Measurements from ENCODE around the gene NECAB2.

GRCh38 chr16:84045001-84045817 is 77.2 kb downstream of the NECAB2 start:
- TF ChIP-seq CTCF (IDR thresholded peaks at IDR 0.05; ENCODE audit: low read length) (no peak), EZH2 (optimal IDR thresholded peaks at IDR 0.05; ENCODE audit: low read depth, low read length) (no peak)
